Heart left ventricle (tissue), 13 donors: ENCODE data around the gene TUSC1.

ENCODE experiments used
- CTCF ChIP-seq, 12 donors: fragments of 200-600 bp; sonication (generic) in 4 of 12; IDR thresholded peaks; one replicate each; pipeline versions ENCODE4 v1.5.0 to v1.8.0; 2018 to 2022; ENCODE audit warnings: antibody characterized with exemption in 12 of 12, mild to moderate bottlenecking in 5 of 12
- POLR2A ChIP-seq, 2 donors: fragments of 450-650 bp; IDR thresholded peaks; one replicate each; pipeline ENCODE4 v1.6.1; 2017; ENCODE audit warnings: antibody characterized with exemption in 2 of 2, mild to moderate bottlenecking in 2 of 2, moderate library complexity in 2 of 2
- donor health status: ischemic (EF 13 %, LVEDD 7.1; RV severe dilation, severe dysfunction).
- donor health status: DM: no; HTN: yes; CAD: no.
- donor health status: DM: no; HTN: no; CAD: no.
- donor health status: ischemic (EF 25% LVEDD 6.9; RV normal size, moderate dysfunction).
- donor health status: ischemic (EF 25% LVEDD 5.7; RV mildly dilated, moderate dysfunction).
- donor health status: ischemic (EF 35%, LVEDD 5.7; RV mildly dilated, moderate dysfunction).
- donor health status: nonischemic (EF 11% LVEDD 7.7; RV severe dilation, severe dysfunction).
- donor health status: DM: yes; HTN: yes; CAD: no.
- donor health status: PGD.
- donor health status: ischemic (EF 29% LVEDD 5.4; RV normal size, mild dysfunction).
- donor health status: nonischemic (EF 23%, LVEDD 6.1; RV moderate dilation, normal function).

- TF ChIP-seq CTCF (IDR thresholded peaks at IDR 0.05) (no peak), POLR2A (IDR thresholded peaks at IDR 0.05) (no peak)
These were observed 42.2 kb downstream of the TUSC1 start for GRCh38 chr9:25636026-25636425.
